NCI-H2171 (cell line): ENCODE results near the gene SHMT2.
"Not testable (repeated sequence)": the region's sequence is repeated elsewhere in the genome, so short reads cannot be mapped to it uniquely, and the experiment has no call there.

Experiments used
- DNase-seq: peaks from one replicate; lab custom pipeline; 2025; lab: John Stamatoyannopoulos, UW

The SHMT2 gene

GRCh38 chr12:57263096-57263495, 33.6 kb downstream of the SHMT2 start:
- no peak for DNase-seq

GRCh38 chr12:57266681-57267080, 37.2 kb downstream of the SHMT2 start:
- no peak for DNase-seq

GRCh38 chr12:57268264-57268663, 38.8 kb downstream of the SHMT2 start:
- DNase-seq, result no peak

GRCh38 chr12:57270966-57271470, 41.5 kb downstream of the SHMT2 start:
- no peak for DNase-seq

DNA sequence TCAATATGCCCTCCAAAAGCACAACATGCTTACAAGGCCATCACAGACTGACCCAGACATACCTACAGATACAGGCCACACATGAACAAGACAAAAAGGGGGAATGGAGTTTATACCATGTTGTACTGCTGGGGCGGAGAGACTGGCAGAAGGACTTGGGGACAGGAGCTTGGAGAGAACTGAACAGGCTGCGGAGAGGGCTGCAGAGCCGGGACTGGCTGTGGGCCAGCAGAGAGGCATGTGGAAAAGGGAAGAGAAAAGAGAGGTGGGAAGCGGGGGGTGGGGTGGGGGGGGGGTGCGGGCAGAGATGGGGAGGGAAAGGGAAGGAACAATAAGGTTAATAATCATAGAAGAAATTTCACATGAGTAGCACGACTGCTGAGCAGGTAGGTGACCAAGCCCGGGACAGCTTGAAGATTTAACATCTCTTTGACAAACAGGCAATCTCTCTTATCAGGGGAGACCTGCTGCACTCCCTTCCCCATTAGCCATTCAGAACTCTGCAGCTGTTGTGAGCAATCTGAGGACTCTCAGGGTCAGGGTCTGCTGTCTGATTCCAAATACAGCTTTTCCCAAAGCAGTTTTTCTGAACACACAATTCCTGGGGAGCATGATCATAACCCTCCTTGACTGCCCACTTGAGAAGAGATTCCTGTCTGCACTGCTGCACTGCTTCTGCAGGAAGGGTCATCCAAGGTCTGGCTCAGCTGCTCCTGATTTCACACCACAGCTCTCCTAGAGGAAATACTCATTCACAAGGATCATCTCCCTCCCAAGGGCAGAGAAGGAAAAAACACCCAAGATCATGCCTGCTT, 43.0 kb downstream of the SHMT2 start:
- DNase-seq, result no peak

DNA sequence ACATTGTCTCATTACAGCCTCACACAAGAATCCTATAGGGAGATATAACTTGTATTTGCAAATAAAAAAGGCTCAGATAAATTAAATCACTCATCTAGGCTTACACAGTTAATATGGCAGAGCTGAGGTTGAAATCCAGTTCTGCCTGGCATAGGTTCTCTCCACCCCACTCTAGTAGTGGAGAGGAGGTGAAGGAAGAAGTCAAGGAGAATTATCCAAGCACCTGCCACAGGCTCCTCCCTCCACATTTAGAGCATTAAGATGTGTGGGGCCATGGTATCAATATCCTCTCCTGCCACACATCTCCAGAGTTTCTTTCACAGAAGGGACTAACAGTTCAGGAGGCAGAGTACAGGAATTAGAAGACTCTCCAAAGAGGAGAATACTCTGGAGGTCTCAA, 44.0 kb downstream of the SHMT2 start:
- DNase-seq, result no peak

DNA sequence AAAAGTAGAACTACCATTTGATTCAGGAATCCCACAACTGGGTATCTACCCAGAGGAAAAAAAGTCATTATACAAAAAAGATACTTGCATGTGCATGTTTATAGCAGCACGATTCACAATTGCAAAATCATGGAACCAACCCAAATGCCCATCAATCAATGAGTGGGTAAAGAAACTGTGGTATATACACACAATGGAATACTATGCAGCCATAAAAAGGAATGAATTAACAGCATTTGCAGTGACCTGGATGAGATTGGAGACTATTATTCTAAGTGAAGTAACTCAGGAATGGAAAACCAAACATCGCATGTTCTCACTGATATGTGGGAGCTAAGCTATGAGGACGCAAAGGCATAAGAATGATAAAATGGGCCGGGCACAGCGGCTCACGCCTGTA, 46.7 kb downstream of the SHMT2 start:
- not testable (repeated sequence) for DNase-seq

DNA sequence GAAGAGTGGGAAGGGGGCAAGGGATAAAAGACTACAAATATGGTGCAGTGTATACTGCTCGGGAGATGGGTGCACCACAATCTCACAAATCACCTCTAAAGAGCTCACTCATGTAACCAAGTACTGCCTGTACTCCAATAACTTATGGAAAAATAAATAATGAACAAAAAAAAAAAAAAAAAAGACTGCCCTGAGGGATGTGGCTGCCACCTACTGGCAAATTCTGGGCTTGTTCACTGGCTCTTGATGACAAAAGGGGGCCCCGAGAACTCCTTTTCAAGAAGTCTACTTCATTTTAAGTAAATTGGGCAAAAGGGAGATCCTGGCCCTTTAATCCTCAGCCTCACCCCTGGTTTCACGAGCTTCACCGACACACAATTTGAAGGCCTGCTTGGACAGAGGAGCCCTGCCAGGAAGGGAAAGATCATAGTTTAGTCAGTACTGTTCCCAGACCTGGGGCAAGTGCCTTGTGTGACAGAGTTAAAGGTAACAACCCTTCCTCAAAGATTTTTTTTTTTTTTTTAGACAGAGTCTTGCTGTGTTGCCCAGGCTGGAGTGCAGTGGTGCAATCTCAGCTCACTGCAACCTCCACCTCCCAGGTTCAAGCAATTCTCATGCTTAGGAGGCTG, 47.5 kb downstream of the SHMT2 start:
- DNase-seq, result no peak

GRCh38 chr12:57278465-57279381, 49.2 kb downstream of the SHMT2 start:
- no peak for DNase-seq

- DNase-seq, result peak; percentile 52
These were observed 50.9 kb downstream of the SHMT2 start for GRCh38 chr12:57280211-57281062.

GRCh38 chr12:57282073-57282472, 52.6 kb downstream of the SHMT2 start:
- not testable (repeated sequence) for DNase-seq
